ENCODE results near the gene CNTNAP5.

The CNTNAP5 gene

GRCh38 chr2:124670187-124670586 is 645.1 kb downstream of the CNTNAP5 start:
- H3K27me3 ChIP-seq (ENCODE audit: control insufficient read depth, insufficient read depth, low read length): no peaks in the 10 kb centered on the region
- no peaks in the 10 kb centered on the region for H3K4me1 ChIP-seq (ENCODE audit: control insufficient read depth, insufficient read depth, low read length)
- H3K4me2 ChIP-seq (ENCODE audit: low read length): no peak overlapping the region
- peaks cover 4% of the 10 kb centered on the region for H3K9me3 ChIP-seq (replicated peaks; ENCODE audit: low read length)
- no peak overlapping the region for H3K4me3 ChIP-seq (ENCODE audit: low read length)
- no peak overlapping the region for H3K9ac ChIP-seq (ENCODE audit: low read depth, low read length)
- H3K36me3 ChIP-seq (ENCODE audit: insufficient read depth, low read length): no peaks in the 10 kb centered on the region

- Histone ChIP-seq H3K4me1 (ENCODE audit: control insufficient read depth, insufficient read depth, low read length) (no peaks in the 10 kb centered on the region), H3K4me2 (ENCODE audit: low read length) (no peak overlapping the region), H3K4me3 (ENCODE audit: low read length) (no peak overlapping the region), H3K36me3 (ENCODE audit: insufficient read depth, low read length) (no peaks in the 10 kb centered on the region), H3K27me3 (ENCODE audit: control insufficient read depth, insufficient read depth, low read length) (no peaks in the 10 kb centered on the region), H3K9me3 (replicated peaks; ENCODE audit: low read length) (no peaks in the 10 kb centered on the region), H3K9ac (ENCODE audit: low read depth, low read length) (no peak overlapping the region)
These were observed 653.0 kb downstream of the CNTNAP5 start for GRCh38 chr2:124678043-124678442.

- Histone ChIP-seq H3K9ac (ENCODE audit: low read depth, low read length) (no peak overlapping the region), H3K36me3 (ENCODE audit: insufficient read depth, low read length) (no peaks in the 10 kb centered on the region), H3K4me1 (ENCODE audit: control insufficient read depth, insufficient read depth, low read length) (no peaks in the 10 kb centered on the region), H3K4me3 (ENCODE audit: low read length) (no peak overlapping the region), H3K9me3 (replicated peaks; ENCODE audit: low read length) (no peaks in the 10 kb centered on the region), H3K4me2 (ENCODE audit: low read length) (no peak overlapping the region), H3K27me3 (ENCODE audit: control insufficient read depth, insufficient read depth, low read length) (no peaks in the 10 kb centered on the region)
These were observed 658.7 kb downstream of the CNTNAP5 start for GRCh38 chr2:124683536-124684428.

- Histone ChIP-seq H3K4me3 (ENCODE audit: low read length) (no peak overlapping the region), H3K36me3 (ENCODE audit: insufficient read depth, low read length) (no peaks in the 10 kb centered on the region), H3K9me3 (replicated peaks; ENCODE audit: low read length) (peaks cover 2% of the 10 kb centered on the region), H3K27me3 (ENCODE audit: control insufficient read depth, insufficient read depth, low read length) (no peaks in the 10 kb centered on the region), H3K4me1 (ENCODE audit: control insufficient read depth, insufficient read depth, low read length) (no peaks in the 10 kb centered on the region), H3K4me2 (ENCODE audit: low read length) (no peak overlapping the region), H3K9ac (ENCODE audit: low read depth, low read length) (no peak overlapping the region)
These were observed 664.3 kb downstream of the CNTNAP5 start for GRCh38 chr2:124689348-124689747.

GRCh38 chr2:124692216-124692615 is 667.1 kb downstream of the CNTNAP5 start:
- Histone ChIP-seq H3K4me2 (ENCODE audit: low read length) (no peak overlapping the region), H3K4me1 (ENCODE audit: control insufficient read depth, insufficient read depth, low read length) (no peaks in the 10 kb centered on the region), H3K36me3 (ENCODE audit: insufficient read depth, low read length) (no peaks in the 10 kb centered on the region), H3K9ac (ENCODE audit: low read depth, low read length) (no peak overlapping the region), H3K9me3 (replicated peaks; ENCODE audit: low read length) (peaks cover 3% of the 10 kb centered on the region), H3K4me3 (ENCODE audit: low read length) (no peak overlapping the region), H3K27me3 (ENCODE audit: control insufficient read depth, insufficient read depth, low read length) (no peaks in the 10 kb centered on the region)

GRCh38 chr2:124692707-124693106 is 667.6 kb downstream of the CNTNAP5 start:
- H3K4me2 ChIP-seq (ENCODE audit: low read length): no peak overlapping the region
- H3K9ac ChIP-seq (ENCODE audit: low read depth, low read length): no peak overlapping the region
- no peaks in the 10 kb centered on the region for H3K4me1 ChIP-seq (ENCODE audit: control insufficient read depth, insufficient read depth, low read length)
- H3K9me3 ChIP-seq (replicated peaks; ENCODE audit: low read length): peaks cover 3% of the 10 kb centered on the region
- H3K36me3 ChIP-seq (ENCODE audit: insufficient read depth, low read length): no peaks in the 10 kb centered on the region
- no peaks in the 10 kb centered on the region for H3K27me3 ChIP-seq (ENCODE audit: control insufficient read depth, insufficient read depth, low read length)
- H3K4me3 ChIP-seq (ENCODE audit: low read length): no peak overlapping the region

- H3K36me3 ChIP-seq (ENCODE audit: insufficient read depth, low read length): no peaks in the 10 kb centered on the region
- no peak overlapping the region for H3K4me3 ChIP-seq (ENCODE audit: low read length)
- peaks cover 7% of the 10 kb centered on the region for H3K9me3 ChIP-seq (replicated peaks; ENCODE audit: low read length)
- H3K4me1 ChIP-seq (ENCODE audit: control insufficient read depth, insufficient read depth, low read length): no peaks in the 10 kb centered on the region
- no peak overlapping the region for H3K9ac ChIP-seq (ENCODE audit: low read depth, low read length)
- no peaks in the 10 kb centered on the region for H3K27me3 ChIP-seq (ENCODE audit: control insufficient read depth, insufficient read depth, low read length)
- H3K4me2 ChIP-seq (ENCODE audit: low read length): no peak overlapping the region
These were observed 668.1 kb downstream of the CNTNAP5 start for GRCh38 chr2:124693156-124693555.

GRCh38 chr2:124698979-124699565 is 674.0 kb downstream of the CNTNAP5 start:
- H3K4me2 ChIP-seq (ENCODE audit: low read length): no peak overlapping the region
- no peaks in the 10 kb centered on the region for H3K36me3 ChIP-seq (ENCODE audit: insufficient read depth, low read length)
- peaks cover 7% of the 10 kb centered on the region for H3K9me3 ChIP-seq (replicated peaks; ENCODE audit: low read length)
- no peaks in the 10 kb centered on the region for H3K27me3 ChIP-seq (ENCODE audit: control insufficient read depth, insufficient read depth, low read length)
- no peak overlapping the region for H3K9ac ChIP-seq (ENCODE audit: low read depth, low read length)
- H3K4me3 ChIP-seq (ENCODE audit: low read length): no peak overlapping the region
- H3K4me1 ChIP-seq (ENCODE audit: control insufficient read depth, insufficient read depth, low read length): no peaks in the 10 kb centered on the region

GRCh38 chr2:124702777-124703176 is 677.7 kb downstream of the CNTNAP5 start:
- Histone ChIP-seq H3K9me3 (replicated peaks; ENCODE audit: low read length) (peaks cover 3% of the 10 kb centered on the region), H3K4me2 (ENCODE audit: low read length) (no peak overlapping the region), H3K9ac (ENCODE audit: low read depth, low read length) (no peak overlapping the region), H3K27me3 (ENCODE audit: control insufficient read depth, insufficient read depth, low read length) (no peaks in the 10 kb centered on the region), H3K4me3 (ENCODE audit: low read length) (no peak overlapping the region), H3K36me3 (ENCODE audit: insufficient read depth, low read length) (no peaks in the 10 kb centered on the region), H3K4me1 (ENCODE audit: control insufficient read depth, insufficient read depth, low read length) (no peaks in the 10 kb centered on the region)

- peaks cover 2% of the 10 kb centered on the region for H3K9me3 ChIP-seq (replicated peaks; ENCODE audit: low read length)
- no peaks in the 10 kb centered on the region for H3K36me3 ChIP-seq (ENCODE audit: insufficient read depth, low read length)
- H3K9ac ChIP-seq (ENCODE audit: low read depth, low read length): no peak overlapping the region
- no peaks in the 10 kb centered on the region for H3K4me1 ChIP-seq (ENCODE audit: control insufficient read depth, insufficient read depth, low read length)
- no peaks in the 10 kb centered on the region for H3K27me3 ChIP-seq (ENCODE audit: control insufficient read depth, insufficient read depth, low read length)
- H3K4me2 ChIP-seq (ENCODE audit: low read length): no peak overlapping the region
- H3K4me3 ChIP-seq (ENCODE audit: low read length): no peak overlapping the region
These were observed 679.2 kb downstream of the CNTNAP5 start for GRCh38 chr2:124704071-124704925.

- H3K4me1 ChIP-seq (ENCODE audit: control insufficient read depth, insufficient read depth, low read length): no peaks in the 10 kb centered on the region
- H3K9ac ChIP-seq (ENCODE audit: low read depth, low read length): no peak overlapping the region
- no peaks in the 10 kb centered on the region for H3K27me3 ChIP-seq (ENCODE audit: control insufficient read depth, insufficient read depth, low read length)
- no peak overlapping the region for H3K4me3 ChIP-seq (ENCODE audit: low read length)
- no peaks in the 10 kb centered on the region for H3K36me3 ChIP-seq (ENCODE audit: insufficient read depth, low read length)
- H3K4me2 ChIP-seq (ENCODE audit: low read length): no peak overlapping the region
- H3K9me3 ChIP-seq (replicated peaks; ENCODE audit: low read length): peaks cover 2% of the 10 kb centered on the region
These were observed 683.6 kb downstream of the CNTNAP5 start for GRCh38 chr2:124708661-124709060.
